ENCODE results near the gene NTSR1.

Gene NTSR1

DNA sequence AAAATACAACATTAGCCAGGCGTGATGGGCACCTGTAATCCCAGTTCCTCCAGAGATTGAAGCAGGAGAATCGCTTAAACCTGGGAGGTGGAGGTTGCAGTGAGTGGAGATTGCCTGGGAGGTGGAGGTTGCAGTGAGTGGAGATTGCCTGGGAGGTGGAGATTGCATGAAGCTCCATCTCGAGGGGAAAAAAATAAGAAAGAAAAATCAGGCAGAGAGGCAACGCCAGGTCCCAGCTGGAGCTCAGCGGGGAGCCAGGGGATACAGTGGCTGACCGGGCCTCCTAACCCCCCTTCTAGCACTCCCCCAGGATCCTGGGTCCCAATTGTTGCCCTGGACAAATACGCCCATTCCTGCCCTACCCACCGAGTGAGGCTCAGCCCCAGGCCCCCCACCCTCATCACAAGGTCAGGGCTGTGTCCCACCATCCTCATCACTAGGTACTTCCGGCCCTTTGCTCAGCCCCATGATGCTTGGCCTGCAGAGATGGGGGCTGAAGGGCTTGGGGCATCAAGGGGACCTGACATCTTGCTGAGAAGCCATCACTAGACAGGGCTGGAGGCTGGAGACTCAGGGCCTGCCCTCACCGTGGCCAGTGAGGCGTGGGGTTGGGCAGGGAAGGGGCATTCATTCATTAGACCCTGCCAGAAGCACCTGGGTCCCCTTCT lies 97.9 kb downstream of the NTSR1 start:
- no peak for DNase-seq

DNA sequence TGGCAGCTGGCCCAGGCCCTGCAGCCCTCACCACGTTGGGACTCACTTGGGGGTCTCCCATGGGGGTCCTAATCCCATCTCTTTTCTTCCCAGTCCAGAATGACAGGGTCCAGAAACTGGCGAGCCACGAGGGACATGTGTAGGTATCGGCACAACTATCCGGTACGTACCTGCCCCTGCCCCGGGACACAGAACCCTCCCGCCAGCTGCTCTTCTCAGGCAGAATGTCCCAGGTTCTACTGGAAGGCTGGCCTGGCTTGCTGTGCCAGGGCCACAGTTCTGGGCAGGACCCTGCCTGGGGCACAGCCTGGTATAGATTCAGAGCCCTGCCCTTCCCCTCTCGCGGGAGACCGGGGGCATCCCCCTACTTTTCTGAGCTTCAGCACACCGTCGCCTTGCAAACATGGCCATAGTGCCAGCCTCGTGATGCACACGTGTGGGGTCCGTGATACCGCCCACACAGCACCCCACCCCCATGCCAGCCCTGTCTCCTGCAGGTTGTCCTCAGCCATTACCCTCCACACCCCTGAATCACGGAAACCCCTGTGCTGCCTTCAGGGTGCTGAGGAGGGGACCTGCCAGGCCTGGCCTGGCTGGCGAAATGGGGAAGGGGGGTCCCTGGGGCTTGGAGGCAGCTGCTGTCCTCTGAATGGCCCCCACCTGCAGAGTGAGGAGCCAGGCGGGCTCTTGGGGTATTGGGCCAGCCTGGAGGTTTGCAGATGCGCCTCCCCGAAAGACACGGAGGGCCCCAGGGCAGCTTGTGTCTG lies 99.0 kb downstream of the NTSR1 start:
- no peak for DNase-seq

DNA sequence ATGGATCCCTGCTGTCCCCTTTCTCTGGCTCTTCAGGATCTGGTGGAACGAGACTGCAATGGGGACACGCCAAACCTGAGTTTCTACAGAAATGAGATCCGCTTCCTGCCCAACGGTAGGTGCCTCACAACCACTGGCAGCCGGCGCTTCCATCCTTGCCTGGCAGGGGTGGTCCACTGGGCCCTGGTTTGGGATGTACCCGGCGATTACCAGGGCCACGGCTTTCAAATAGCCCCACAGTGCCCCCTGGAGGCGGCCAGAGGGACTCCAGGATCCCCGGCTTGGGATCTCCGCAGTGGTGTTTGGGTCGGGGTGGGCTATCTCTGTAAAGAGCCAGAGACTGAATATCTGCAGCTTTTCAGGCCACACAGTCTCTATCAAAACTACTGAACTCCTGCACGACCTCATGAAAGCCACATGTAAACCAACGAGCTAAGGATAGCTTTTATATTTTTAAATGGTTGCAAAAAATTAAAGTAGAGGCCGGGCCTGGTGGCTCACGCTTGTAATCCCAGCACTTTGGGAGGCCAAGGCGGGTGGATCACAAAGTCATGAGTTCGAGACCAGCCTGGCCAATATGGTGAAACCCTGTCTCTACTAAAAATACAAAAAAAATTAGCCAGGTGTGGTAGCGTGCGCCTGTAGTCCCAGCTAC lies 99.7 kb downstream of the NTSR1 start:
- DNase-seq, result no peak

DNA sequence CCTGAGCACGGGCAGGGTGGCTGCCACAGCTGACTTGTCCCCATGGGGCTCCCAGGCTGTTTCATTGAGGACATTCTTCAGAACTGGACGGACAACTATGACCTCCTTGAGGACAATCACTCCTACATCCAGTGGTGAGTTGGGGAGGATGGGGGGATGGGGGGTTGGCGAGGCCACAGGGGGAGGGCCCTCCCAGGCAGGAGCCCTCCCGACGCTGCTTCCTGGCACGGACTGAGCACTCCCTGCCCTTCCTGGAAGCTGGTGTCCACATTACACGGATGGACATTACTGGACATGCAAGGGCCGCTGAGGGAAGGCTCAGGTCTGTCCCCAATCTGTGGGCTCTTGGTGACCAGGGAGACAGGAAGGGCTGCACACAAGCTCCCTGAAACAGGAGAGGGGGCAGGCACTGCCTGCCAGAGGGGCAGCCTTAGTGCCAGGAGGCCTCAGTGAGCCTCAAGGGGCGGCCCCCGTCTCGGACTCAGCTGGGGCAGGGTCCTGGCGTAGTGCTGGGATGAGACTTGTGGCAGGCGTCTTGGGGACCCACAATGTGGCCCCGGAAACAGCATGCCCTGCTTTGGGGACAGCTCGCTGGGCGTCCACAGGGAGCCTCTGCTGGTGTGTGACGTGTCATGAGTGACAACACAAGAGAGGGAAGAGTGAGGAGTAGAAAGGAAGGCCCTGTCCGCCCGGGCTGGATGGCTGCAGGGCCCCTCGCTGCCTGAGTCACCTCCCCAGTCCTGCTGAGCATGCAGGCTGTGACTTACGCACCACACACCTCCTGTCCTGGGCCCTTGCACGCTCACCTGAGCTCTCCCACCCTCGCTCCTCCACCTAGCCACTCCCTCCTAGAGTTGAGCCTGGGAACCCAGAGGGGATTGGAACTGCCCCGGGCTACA lies 101.1 kb downstream of the NTSR1 start:
- DNase-seq, result no peak

DNA sequence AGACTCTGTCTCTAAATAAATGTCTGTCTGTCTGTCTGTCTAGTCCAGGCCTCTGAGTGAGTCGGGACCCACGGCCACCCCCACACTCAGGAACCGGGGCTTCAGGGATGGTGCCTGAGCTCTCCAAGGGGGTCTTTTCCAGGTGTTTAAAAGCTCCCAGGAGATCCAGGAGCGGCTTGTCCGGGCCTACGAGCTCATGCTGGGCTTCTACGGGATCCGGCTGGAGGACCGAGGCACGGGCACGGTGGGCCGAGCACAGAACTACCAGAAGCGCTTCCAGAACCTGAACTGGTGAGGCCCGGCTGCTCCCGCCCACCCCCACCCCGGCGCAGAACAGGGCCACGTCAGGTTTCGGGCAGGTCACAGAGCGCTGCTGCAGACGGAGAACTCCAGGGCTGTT lies 102.7 kb downstream of the NTSR1 start:
- no peak for DNase-seq

DNA sequence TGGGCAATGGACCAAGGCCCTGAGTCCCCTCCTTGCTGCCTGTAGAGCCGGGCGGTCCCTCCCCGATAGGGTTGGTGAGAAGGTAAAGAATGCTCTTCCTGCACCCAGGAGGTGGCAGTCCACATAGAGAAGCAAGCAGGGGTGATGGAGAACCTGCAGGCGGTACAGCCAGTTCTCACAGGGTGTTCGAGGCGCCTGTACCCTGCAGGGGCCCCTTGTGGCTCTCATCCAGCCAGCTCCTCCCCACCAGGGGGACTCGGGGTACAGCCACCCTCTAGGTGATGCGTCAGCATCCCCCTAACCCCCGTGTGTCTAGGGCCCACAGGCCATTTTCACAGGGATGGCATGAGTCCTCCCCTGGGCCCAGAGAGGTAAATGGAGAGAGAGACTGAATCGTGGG lies 103.1 kb downstream of the NTSR1 start:
- DNase-seq, result no peak

Measured in NCI-H1048 (cell line).